HT1080 (cell line): ENCODE data around the gene ACKR3. TPM values are rescaled to one million over a fixed set of nuclear protein-coding genes. Genes with fewer than 3 reads are reported as not detected.

Experiments used
- DNase-seq: peaks from one replicate; pipeline ENCODE4 v3.0.0-alpha.2; 2015; ENCODE audit warnings: low read depth
- total RNA-seq: library from RNA; depleted of rRNA; stranded (reverse); fragments of >200 nt; shearing (Covaris generic); gene quantifications from 2 replicates; pipeline ENCODE4 v1.2.3, GENCODE V29; 2014

Gene ACKR3
- total RNA-seq, 1 experiment from 2014 or later, result not detected

DNA sequence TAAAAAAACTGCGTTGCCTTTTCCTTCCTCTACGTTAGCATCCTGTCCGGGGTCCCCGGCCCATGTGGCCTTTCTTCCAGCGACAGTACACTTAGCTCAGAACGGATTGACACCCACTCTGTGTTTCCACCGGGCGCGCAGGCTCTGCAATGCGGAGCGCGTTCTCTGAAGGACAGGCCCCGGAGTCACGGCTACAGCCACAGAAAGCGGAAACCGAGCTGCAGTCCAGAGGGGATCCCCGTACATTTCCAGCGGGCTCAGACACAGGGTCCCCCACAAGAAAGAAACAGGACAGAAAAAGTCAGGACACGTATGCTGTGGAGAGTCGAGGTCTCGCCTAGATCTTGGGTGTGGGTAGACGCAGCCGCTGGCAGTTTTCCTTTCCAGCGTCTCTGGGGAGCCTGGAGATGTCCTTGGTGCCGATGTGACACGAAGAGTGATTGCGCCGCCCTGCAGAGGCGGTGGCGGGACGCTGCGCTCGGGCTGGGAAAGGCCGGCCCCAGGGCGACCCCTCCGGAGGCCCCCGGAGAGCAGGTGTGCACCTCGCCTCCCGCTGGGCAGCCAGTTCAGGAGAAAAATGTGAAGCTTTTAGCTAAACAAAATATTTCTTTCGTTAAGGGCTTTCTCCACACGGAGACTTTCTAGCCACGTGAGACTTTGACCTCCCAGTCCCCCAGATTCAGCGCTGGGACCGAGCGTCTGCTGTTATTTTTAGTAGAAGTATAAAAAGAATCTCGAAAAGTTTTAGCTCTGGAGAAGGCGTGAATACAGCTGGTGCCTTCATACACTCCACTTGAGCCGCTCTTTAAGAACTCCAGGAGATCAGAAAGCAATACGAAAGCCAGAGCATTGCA is 1.3 kb upstream of the ACKR3 start:
- no peak for DNase-seq

DNA sequence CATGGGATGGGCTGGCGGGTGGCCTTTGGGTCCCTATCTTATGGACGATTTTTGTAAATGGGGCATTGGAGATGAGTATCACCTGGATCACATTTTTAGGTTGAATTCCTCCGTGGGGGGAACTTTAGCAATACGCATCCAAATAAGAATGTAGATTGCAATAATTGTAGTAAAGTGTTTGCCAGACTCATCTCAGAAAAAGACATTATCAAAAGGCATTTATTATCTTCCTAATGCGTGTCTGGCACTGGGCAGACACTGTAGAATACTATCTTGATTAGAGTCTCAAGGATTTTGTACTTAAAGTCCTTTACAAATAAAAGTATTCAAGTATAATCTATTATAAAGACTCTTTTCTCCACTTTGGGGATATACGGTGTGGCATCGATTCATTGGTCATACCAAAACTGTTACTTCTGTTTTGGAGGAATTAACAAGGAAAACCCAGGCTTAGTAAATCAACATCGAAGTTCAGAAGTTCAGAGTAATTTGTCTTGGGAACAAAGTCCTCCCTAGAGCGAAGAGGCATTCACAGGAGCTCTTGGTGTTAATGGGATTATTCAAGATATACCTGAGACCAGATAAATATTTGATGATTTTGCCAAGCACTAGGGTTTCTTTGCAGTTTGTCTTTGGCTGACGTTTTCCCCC is 578 bp upstream of the ACKR3 start:
- DNase-seq, result no peak

DNA sequence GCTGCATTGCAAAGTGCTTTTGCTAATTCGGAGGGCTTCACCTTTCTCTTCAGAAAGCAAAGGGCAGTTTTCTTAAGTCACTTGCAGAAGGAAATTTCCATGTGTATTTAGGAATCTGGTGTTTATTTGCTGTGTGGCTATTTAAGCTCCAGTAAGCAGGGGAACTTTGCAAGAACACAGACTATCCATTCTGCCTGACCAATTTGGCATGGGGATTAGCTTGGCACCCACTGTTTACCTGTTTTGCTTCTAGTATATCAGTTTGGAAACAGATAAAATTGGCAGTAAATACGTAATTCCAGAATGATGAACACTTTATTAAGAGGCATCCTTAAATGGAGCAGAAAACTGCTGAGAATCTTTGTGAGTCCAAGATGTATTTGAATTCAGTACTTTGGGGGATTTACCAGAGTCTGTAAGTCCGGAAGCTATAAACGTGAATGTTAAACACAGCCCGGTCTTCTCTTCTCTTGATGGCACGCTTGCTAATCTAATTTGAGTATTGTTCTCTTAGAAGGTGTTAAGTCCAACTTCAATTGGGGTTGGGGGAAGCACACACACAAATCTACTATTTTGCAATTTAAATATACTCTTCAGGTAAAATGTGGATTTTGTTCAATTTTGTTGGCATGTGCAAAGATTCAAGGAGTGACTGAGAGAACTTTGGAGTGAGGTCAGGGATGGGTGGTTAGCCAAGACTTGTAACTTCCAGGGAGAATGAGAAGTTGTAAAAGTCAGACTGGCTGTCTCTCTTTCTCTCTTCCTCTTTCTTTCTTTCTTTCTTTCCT is 650 bp downstream of the ACKR3 start:
- DNase-seq, result no peak

DNA sequence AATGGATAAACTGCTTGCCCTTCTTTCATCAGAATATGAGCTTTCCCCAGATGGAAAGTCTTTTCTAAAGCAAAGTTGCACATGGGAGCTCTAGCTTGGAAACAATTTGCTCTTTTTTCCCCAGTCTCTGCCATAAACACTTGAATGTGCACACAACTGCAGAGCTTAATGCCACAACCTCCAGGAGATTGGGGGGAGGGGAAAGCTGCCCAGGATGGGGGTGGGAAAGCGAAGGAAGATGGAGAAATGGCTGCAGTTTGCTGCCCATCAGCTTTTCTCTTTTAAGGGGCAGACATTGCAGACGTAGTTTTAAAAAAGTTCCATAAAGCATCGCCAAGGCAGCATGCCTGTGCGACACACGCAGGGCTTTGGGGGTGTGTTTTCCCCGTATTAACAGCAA is 1.5 kb downstream of the ACKR3 start:
- no peak for DNase-seq

DNA sequence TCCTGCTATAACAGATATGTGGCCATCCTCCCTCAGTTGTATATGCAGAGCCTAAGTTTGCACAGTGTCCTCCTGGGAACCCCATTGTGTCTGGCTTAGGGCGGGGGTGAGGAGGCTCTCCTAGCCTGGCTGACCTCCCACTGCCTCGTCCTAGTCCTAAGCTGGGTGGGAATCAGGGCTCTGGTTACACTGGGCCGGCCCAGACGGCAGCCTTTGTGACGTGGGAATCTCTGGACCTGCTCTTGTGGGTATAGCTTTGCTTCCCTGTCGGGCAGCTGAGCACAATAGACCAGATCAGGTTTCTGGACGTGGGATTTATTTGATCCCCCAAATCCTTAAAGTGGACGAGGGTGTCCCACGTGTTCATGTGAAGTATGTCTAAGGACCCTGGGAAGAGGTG is 2.9 kb downstream of the ACKR3 start:
- DNase-seq, result no peak

DNA sequence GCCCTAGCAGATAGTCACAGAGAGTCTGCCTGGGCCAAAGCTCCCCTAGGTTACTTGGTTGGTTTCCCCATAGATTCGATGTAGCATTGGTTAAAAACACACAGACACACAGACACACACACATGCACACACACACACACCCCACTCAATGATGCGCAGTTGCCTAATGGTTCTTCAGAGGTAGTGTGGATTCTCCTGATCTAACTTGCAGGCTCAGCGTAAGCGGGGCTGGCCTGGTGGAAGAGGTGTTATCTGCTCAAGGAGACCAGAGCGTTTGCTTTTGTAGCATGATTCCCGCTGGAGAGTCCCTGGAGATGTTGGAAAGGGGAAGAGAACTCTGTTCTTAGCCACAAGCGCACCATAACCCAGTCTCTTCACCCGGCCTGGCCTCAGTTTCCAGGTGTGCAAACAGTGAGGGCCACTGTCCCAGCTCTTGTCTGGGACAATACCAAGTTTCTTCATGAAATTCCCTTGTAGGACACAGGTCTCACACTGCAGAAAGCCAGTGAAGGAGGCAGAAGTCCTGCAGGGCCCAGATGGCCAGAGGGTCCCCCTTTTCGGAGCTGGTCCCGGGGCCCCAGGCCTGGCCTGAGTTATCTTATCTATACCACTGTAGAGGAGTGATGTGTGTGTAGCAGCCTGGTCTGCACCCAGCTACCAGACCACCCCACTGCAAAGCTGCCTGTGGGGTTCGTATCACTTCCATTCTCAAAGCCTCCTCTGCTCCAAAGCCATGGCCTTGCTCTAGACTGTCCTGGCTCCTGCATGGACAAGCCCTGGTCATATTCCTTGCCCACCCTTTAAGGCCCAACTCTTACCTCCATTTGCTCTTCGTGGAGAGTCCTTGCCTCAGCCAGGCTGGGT is 3.7 kb downstream of the ACKR3 start:
- DNase-seq, result no peak

DNA sequence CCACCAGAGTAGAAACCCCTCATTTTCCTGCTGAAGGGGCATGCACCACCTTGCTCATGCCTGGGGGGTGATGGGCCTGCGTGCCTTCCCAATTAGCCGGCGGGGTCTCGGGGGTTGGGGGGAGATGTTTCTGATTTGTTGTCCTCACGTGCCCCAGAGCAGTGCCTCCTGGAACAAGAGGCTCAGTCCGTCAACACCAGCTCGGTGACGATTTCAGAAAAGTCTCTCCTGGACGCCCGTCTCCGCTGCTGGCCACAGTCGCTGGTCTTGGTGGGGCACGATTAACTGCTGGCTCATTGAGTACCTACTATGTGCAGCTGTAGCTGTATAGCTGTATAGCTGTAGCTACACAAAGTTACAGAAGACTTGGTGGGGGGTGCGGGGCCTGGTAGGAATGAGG is 4.4 kb downstream of the ACKR3 start:
- no peak for DNase-seq

DNA sequence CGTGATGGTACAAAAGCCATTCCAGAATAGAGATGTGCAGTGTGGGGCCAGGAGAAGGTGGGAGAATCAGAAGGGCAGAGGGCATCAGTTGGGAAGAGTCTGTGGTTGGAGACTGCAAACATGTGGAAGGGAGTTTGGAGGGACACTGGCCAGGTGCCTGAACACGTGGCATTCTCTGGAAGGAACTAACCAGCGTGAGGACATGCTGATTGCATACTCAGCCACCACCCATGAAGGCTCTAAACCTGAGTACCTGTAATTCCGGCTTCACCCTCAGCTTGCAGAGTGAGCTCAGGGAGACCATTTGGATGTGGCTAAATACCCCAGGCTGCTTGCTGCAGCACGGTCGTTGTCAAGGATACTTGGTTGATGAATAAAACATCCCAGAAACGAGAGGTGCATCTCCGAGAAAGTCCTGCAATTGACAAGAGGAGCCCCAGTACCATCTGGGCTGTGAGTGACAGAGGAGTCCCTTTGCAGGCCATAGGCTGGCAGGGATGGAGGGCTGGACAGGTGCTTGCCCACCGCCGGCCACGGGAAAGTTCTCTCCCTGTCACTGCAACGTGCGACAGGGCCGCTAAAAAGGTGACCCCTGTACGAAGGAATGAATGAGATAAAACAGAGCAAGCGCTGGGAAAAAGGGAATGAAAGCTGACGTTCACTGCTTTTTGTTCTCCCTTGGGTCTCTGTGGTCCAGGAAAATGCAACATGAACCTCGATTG is 5.0 kb downstream of the ACKR3 start:
- DNase-seq, result no peak

DNA sequence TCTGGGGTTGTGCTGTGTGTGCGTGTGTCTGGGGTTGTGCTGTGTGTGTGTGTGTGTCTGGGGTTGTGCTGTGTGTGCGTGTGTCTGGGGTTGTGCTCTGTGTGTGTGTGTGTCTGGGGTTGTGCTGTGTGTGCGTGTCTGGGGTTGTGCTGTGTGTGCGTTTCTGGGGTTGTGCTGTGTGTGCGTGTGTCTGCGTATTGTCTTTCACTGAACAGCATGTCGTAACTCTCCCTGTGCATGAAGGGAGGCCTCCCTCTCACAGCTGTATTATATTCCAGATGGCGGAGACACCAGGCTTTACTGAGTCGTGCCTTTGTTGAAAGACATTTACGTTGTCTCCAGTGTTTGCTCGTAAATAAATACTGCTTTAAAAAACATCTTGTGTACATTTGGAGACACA is 5.9 kb downstream of the ACKR3 start:
- DNase-seq, result no peak

DNA sequence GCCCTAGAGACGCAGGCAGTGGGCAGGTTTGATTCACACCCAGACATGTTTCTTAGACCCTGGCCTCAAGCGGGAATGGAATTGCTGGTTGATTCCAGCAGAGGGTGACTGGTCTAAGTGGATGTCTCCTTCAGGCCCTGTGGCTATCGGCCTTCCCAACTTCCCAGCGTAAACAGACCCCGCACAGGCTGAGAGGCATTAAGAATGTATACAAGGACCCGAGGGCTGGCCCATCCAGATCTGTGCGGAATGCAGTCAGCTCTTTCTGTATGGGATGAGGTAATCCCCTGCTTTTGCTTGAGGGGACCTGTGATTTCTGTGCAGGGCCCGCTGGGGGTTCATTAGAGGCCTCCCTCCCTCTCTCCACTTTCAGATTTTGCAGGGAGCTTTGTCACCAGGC is 6.5 kb downstream of the ACKR3 start:
- no peak for DNase-seq

DNA sequence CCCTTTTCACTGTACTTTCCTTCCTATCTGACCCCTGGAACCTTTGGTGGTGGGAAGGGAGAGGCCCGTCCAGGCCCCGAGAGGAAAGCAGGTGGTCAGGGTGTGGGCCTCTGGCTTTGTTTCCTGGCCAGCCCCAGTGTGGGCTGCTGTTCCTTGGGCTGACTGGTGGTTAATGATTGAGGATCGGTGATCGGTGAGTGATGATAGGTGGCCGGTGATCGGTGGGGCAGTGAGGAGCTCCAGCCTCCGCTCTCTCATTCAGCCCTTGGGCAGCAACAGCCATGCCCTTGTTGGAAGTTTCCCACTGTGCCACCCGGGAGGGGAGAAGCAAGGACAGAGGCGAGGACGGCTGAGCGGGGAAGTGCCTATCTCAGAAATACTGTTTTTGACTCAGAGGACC is 7.3 kb downstream of the ACKR3 start:
- no peak for DNase-seq

DNA sequence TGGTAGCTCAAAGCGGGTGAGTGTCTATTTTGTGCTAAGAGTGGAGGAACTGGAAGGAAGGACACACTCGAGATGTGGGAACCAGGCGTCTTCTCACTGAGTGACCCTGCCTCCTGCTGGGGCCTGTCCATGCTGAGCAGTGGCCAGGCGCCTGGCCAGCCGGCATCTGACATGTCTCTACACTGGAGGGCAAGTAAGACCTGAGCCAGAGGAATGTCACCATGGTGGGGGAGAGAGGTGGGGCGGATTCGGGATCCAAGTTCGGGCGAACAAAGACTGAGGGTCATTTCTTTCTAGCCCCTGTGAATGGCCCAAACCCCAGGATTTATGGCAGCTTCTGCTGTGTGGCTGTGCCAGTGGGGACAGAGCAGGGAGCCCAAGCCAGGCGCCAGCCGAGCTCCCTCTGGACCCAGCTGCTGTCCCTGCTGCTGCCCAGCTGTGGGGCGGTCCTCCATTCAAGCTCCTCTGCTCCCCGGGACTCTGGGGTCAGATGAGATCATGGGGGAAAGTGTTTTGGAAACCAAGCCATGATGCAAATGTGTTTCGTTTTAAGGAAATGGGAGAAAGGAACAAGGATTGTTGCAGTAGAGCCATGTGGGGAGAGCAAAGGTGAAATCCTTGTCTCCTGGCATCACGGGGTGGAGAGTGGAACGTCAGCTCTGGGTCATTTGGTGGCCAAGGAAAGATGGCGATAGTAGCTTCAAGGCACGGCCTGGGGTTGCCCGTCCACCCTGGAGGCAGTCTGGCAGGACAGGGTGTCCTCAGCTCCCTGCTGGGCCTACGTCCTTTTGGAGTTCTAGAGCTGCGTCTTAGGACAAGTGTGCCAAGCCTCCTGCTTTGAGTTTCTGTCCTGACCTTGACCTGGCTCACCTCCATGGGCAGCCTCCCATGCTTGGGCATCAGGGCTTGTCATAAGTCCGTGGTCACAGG is 8.1 kb downstream of the ACKR3 start:
- no peak for DNase-seq

DNA sequence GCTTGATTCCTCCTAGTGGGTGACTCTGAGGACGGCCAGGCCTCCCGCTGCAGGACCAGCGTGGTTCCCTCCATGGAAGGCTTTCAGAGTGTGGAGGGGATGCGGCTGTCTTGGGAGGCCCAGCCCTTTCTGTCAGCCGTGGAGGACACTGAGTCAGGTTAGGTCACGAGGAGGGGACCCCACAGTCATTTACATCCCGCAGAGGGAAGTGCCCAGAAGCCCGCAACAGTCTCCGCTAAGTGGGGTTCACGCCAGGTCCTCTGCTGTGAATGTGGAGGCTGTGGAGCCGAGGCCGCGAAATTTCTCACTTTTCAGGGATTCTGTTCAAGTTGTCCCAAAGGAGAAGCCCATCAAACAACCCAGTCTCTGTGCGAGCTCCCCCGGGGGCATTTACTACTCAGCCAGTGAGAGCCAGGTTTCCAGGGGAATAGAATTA is 8.8 kb downstream of the ACKR3 start:
- no peak for DNase-seq

DNA sequence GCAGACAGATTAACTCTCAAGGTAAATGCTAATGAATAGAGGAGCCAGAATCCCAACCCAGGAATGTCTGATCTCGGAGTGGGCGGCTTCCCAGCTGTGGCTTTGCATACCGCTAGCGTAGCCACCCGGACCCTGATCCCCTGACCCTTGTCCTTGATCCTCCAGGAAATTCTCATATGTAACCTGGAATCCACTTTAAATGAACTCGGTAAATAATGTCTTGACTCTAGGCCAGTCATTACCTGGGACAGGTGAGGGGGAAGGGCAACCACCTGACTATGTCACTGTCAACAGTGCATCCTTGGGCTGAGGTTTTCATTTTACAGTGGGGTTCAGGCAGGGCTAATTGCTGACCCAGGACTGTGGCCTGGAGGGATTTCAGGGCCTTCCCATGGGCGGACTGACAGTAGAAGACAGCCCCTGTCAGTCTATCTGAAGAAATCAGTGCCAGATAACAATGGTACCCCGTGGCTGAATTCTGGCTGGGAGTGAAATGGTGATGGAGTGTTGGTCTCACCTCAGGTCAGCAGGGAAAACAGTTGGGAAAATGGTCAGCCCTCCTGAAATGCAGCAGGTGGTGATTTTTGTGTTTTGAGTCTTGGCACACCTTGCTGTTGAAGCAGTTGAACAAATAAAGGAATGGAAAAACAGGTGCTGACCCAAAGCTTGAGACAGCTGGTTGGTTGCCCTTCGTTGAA is 9.6 kb downstream of the ACKR3 start:
- no peak for DNase-seq

DNA sequence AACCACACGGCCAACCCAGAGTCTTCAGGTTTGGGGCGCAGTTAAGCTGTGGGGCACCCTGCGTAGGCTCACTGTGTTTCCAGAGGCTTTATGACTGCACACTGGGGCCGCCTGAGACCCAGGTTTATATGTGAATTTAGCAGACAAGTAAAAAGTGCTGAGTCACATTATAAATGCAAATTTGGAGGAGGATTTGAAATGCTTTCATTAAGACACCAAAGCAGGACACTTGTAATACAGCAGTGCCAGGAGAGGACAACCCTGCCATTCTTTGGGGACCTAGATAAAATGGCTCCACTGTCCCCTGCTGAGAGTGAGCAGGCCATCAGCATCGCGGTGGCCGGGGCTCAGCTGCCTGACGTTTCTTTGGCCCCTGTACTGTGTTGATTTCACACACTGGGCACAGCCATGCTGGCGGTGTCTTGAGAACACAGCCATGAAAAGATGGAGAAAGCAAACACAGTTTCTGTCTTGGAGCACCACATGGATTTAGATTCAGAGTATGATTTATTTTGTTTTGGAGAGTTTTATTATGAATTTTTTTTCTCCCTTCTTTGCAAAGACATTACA is 10.2 kb downstream of the ACKR3 start:
- DNase-seq, result no peak

DNA sequence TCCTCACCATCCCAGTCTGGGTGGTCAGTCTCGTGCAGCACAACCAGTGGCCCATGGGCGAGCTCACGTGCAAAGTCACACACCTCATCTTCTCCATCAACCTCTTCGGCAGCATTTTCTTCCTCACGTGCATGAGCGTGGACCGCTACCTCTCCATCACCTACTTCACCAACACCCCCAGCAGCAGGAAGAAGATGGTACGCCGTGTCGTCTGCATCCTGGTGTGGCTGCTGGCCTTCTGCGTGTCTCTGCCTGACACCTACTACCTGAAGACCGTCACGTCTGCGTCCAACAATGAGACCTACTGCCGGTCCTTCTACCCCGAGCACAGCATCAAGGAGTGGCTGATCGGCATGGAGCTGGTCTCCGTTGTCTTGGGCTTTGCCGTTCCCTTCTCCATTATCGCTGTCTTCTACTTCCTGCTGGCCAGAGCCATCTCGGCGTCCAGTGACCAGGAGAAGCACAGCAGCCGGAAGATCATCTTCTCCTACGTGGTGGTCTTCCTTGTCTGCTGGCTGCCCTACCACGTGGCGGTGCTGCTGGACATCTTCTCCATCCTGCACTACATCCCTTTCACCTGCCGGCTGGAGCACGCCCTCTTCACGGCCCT is 11.2 kb downstream of the ACKR3 start:
- no peak for DNase-seq

DNA sequence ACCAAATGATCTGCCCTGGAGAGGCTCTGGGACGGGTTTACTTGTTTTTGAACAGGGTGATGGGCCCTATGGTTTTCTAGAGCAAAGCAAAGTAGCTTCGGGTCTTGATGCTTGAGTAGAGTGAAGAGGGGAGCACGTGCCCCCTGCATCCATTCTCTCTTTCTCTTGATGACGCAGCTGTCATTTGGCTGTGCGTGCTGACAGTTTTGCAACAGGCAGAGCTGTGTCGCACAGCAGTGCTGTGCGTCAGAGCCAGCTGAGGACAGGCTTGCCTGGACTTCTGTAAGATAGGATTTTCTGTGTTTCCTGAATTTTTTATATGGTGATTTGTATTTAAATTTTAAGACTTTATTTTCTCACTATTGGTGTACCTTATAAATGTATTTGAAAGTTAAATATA is 11.9 kb downstream of the ACKR3 start:
- no peak for DNase-seq

DNA sequence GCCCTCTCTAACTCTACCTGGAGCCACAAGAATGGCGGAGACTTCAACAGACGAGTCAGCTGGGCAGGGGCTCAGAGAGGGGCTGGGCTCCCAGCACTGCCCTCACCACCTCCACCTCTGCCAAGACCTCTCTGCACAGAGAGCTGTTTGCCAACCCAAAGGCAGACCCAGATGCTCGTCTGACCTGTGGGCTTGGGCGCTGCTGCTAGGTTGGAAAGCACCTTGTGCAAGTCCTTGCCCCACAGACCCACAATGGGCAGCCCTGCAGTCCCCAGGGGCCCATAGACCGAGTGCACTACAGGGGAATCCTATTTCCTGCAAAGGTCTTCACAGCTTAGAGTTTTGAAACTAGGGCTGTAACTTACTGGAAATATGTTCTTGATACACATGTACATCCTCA is 13.3 kb downstream of the ACKR3 start:
- no peak for DNase-seq
